Activated CD4-positive, alpha-beta T cell treated with anti-CD3 and anti-CD28 coated beads, Interleukin-2, amount 10 ng/mL, durations not matched to agents 7 days and 5 days (primary cell): ENCODE data around the gene RAPGEF1. TPM values are rescaled to one million over a fixed set of nuclear protein-coding genes. Genes with fewer than 3 reads are reported as not detected.
A peak's percentile ranks its signal among the peaks of the same experiment; 100 is the strongest.

Experiments
- CTCF ChIA-PET: fragments of 350-600 bp; sonication (Branson Sonifier 250); formaldehyde crosslinking; loops from one replicate; lab custom pipeline; 2021; ENCODE audit warnings: antibody characterized with exemption; lab: Charles Lee
- POLR2A ChIA-PET: fragments of 350-600 bp; sonication (Branson Sonifier 250); formaldehyde crosslinking; loops from one replicate; lab custom pipeline; 2021; ENCODE audit warnings: antibody characterized with exemption; lab: Charles Lee
- DNase-seq: peaks from one replicate; pipeline ENCODE4 v3.0.0-alpha.2; 2020
- H3K27ac Mint-ChIP-seq: one replicate; pipeline ENCODE4 v1.8.0; 2021; ENCODE audit warnings: mild to moderate bottlenecking, moderate library complexity, mixed read lengths
- H3K27me3 Mint-ChIP-seq: one replicate; pipeline ENCODE4 v1.8.0; 2021; ENCODE audit warnings: mixed read lengths
- H3K36me3 Mint-ChIP-seq: one replicate; pipeline ENCODE4 v1.8.0; 2021; ENCODE audit warnings: low read depth, mixed read lengths
- H3K4me1 Mint-ChIP-seq: one replicate; pipeline ENCODE4 v1.8.0; 2021; ENCODE audit warnings: mixed read lengths
- H3K4me3 Mint-ChIP-seq: one replicate; pipeline ENCODE4 v1.8.0; 2021; ENCODE audit warnings: mild to moderate bottlenecking, moderate library complexity, mixed read lengths
- H3K9me3 Mint-ChIP-seq: one replicate; pipeline ENCODE4 v1.8.0; 2021; ENCODE audit warnings: mixed read lengths
- total RNA-seq, 2 experiments: library from RNA; stranded (reverse); gene quantifications; one replicate each; pipeline ENCODE4 v1.2.3, GENCODE V29; 2021

Gene RAPGEF1
- total RNA-seq, 2 experiments from 2014 or later: 128 to 129 TPM

GRCh38 chr9:131620764-131621520, 118.9 kb downstream of the RAPGEF1 start:
- CTCF ChIA-PET: interaction anchor here (1.4 kb wide), 2 partner anchors 21 to 120 kb away, joined by 5 to 7 read pairs; no protein-coding TSS in a partner anchor
- POLR2A ChIA-PET: no interaction called here
- Mint-ChIP-seq H3K27ac (peak overlapping the region; percentile 39), H3K9me3 (no peaks in the 10 kb centered on the region), H3K4me1 (peaks cover 18% of the 10 kb centered on the region), H3K27me3 (no peaks in the 10 kb centered on the region), H3K36me3 (peaks cover 61% of the 10 kb centered on the region), H3K4me3 (no peak overlapping the region)
- no peak for DNase-seq

- POLR2A ChIA-PET: no interaction called here
- no peaks in the 10 kb centered on the region for H3K9me3 Mint-ChIP-seq
Measured at GRCh38 chr9:131619680-131620079, 120.2 kb downstream of the RAPGEF1 start.

GRCh38 chr9:131618785-131619184, 121.1 kb downstream of the RAPGEF1 start:
- ChIA-PET CTCF (interaction anchor here (1.5 kb wide), 1 partner anchor 15 kb away, joined by 3 read pairs; no protein-coding TSS in a partner anchor), POLR2A (no interaction called here)
- H3K4me3 Mint-ChIP-seq: no peak overlapping the region
- H3K4me1 Mint-ChIP-seq: peaks cover 8% of the 10 kb centered on the region
- H3K9me3 Mint-ChIP-seq: no peaks in the 10 kb centered on the region
- no peak for DNase-seq
- H3K36me3 Mint-ChIP-seq: peaks cover 52% of the 10 kb centered on the region
- peak overlapping the region; percentile 34 for H3K27ac Mint-ChIP-seq
- H3K27me3 Mint-ChIP-seq: no peaks in the 10 kb centered on the region

More at GRCh38 chr9:131619680-131620079, 120.2 kb downstream of the RAPGEF1 start:
- CTCF ChIA-PET: interaction anchor here (0.8 to 1.5 kb wide), 3 partner anchors 11 to 121 kb away, joined by 3 to 7 read pairs (median 3); no protein-coding TSS in a partner anchor
- no peaks in the 10 kb centered on the region for H3K27me3 Mint-ChIP-seq
- H3K4me3 Mint-ChIP-seq: no peak overlapping the region
- no peak for DNase-seq
- H3K36me3 Mint-ChIP-seq: peaks cover 55% of the 10 kb centered on the region
- no peak overlapping the region for H3K27ac Mint-ChIP-seq
- peaks cover 8% of the 10 kb centered on the region for H3K4me1 Mint-ChIP-seq

GRCh38 chr9:131618071-131618479, 121.8 kb downstream of the RAPGEF1 start:
- POLR2A ChIA-PET: no interaction called here
- no peak for DNase-seq
- CTCF ChIA-PET: no interaction called here
- no peak overlapping the region for H3K27ac Mint-ChIP-seq
- H3K9me3 Mint-ChIP-seq: no peaks in the 10 kb centered on the region
- no peak overlapping the region for H3K4me3 Mint-ChIP-seq
- H3K27me3 Mint-ChIP-seq: no peaks in the 10 kb centered on the region
- H3K36me3 Mint-ChIP-seq: peaks cover 54% of the 10 kb centered on the region
- H3K4me1 Mint-ChIP-seq: peaks cover 8% of the 10 kb centered on the region

- H3K36me3 Mint-ChIP-seq: peaks cover 55% of the 10 kb centered on the region
- H3K9me3 Mint-ChIP-seq: no peaks in the 10 kb centered on the region
- no peak for DNase-seq
- H3K4me3 Mint-ChIP-seq: no peak overlapping the region
- CTCF ChIA-PET: interaction anchor here (1.8 kb wide), 1 partner anchor 16 kb away, joined by 5 read pairs; no protein-coding TSS in a partner anchor
- H3K27ac Mint-ChIP-seq: peak overlapping the region; percentile 41
- H3K4me1 Mint-ChIP-seq: peaks cover 8% of the 10 kb centered on the region
- no peaks in the 10 kb centered on the region for H3K27me3 Mint-ChIP-seq
- POLR2A ChIA-PET: no interaction called here
Measured at GRCh38 chr9:131617611-131618010, 122.3 kb downstream of the RAPGEF1 start.

- peaks cover 8% of the 10 kb centered on the region for H3K4me1 Mint-ChIP-seq
- H3K36me3 Mint-ChIP-seq: peaks cover 56% of the 10 kb centered on the region
- POLR2A ChIA-PET: no interaction called here
- no peaks in the 10 kb centered on the region for H3K9me3 Mint-ChIP-seq
- no peak overlapping the region for H3K4me3 Mint-ChIP-seq
- H3K27me3 Mint-ChIP-seq: no peaks in the 10 kb centered on the region
- H3K27ac Mint-ChIP-seq: no peak overlapping the region
- CTCF ChIA-PET: interaction anchor here (1.6 to 1.8 kb wide), 2 partner anchors 15 to 62 kb away, joined by 3 to 5 read pairs; no protein-coding TSS in a partner anchor
- DNase-seq: no peak
Measured at GRCh38 chr9:131616983-131617604, 122.8 kb downstream of the RAPGEF1 start.

- peaks cover 6% of the 10 kb centered on the region for H3K4me1 Mint-ChIP-seq
- DNase-seq: no peak
- no peak overlapping the region for H3K4me3 Mint-ChIP-seq
- no peaks in the 10 kb centered on the region for H3K27me3 Mint-ChIP-seq
- H3K36me3 Mint-ChIP-seq: peaks cover 42% of the 10 kb centered on the region
- H3K9me3 Mint-ChIP-seq: no peaks in the 10 kb centered on the region
- POLR2A ChIA-PET: interaction anchor here (0.6 kb wide), 2 partner anchors 176 to 1300 kb away, joined by 3 read pairs; no protein-coding TSS in a partner anchor
- CTCF ChIA-PET: interaction anchor here (0.6 to 1.8 kb wide), 2 partner anchors 21 to 295 kb away, joined by 3 read pairs; no protein-coding TSS in a partner anchor
- no peak overlapping the region for H3K27ac Mint-ChIP-seq
Measured at GRCh38 chr9:131614340-131614915, 125.4 kb downstream of the RAPGEF1 start.

- CTCF ChIA-PET: interaction anchor here (0.6 to 1.8 kb wide), 3 partner anchors 11 to 294 kb away, joined by 3 read pairs; no protein-coding TSS in a partner anchor
- no peaks in the 10 kb centered on the region for H3K27me3 Mint-ChIP-seq
- peaks cover 41% of the 10 kb centered on the region for H3K36me3 Mint-ChIP-seq
- H3K4me3 Mint-ChIP-seq: no peak overlapping the region
- peaks cover 6% of the 10 kb centered on the region for H3K4me1 Mint-ChIP-seq
- DNase-seq: no peak
- no peaks in the 10 kb centered on the region for H3K9me3 Mint-ChIP-seq
- POLR2A ChIA-PET: interaction anchor here (0.6 kb wide), 2 partner anchors 175 to 1300 kb away, joined by 3 read pairs; no protein-coding TSS in a partner anchor
- H3K27ac Mint-ChIP-seq: no peak overlapping the region
Measured at GRCh38 chr9:131613921-131614320, 126.0 kb downstream of the RAPGEF1 start.

- ChIA-PET CTCF (interaction anchor here (1.0 to 2.4 kb wide), 7 partner anchors 11 to 131 kb away, joined by 3 to 8 read pairs (median 3); no protein-coding TSS in a partner anchor), POLR2A (no interaction called here)
- H3K27ac Mint-ChIP-seq: peak overlapping the region; percentile 22
- H3K36me3 Mint-ChIP-seq: peaks cover 33% of the 10 kb centered on the region
- H3K9me3 Mint-ChIP-seq: no peaks in the 10 kb centered on the region
- H3K4me1 Mint-ChIP-seq: peaks cover 6% of the 10 kb centered on the region
- no peaks in the 10 kb centered on the region for H3K27me3 Mint-ChIP-seq
- H3K4me3 Mint-ChIP-seq: no peak overlapping the region
- DNase-seq: no peak
Measured at GRCh38 chr9:131612851-131613250, 127.0 kb downstream of the RAPGEF1 start.

GRCh38 chr9:131611586-131612315, 128.1 kb downstream of the RAPGEF1 start:
- ChIA-PET CTCF (interaction anchor here (0.6 to 2.4 kb wide), 5 partner anchors 10 to 135 kb away, joined by 3 to 8 read pairs (median 3); no protein-coding TSS in a partner anchor), POLR2A (interaction anchor here (0.6 kb wide), 1 partner anchor 455 kb away, joined by 3 read pairs; no protein-coding TSS in a partner anchor)
- Mint-ChIP-seq H3K4me3 (no peak overlapping the region), H3K36me3 (peaks cover 26% of the 10 kb centered on the region), H3K9me3 (no peaks in the 10 kb centered on the region), H3K27ac (no peak overlapping the region), H3K27me3 (no peaks in the 10 kb centered on the region), H3K4me1 (peaks cover 6% of the 10 kb centered on the region)
- no peak for DNase-seq

GRCh38 chr9:131610231-131610761, 129.6 kb downstream of the RAPGEF1 start:
- H3K27ac Mint-ChIP-seq: no peak overlapping the region
- CTCF ChIA-PET: interaction anchor here (1.1 to 1.2 kb wide), 2 partner anchors 12 to 19 kb away, joined by 3 to 4 read pairs; no protein-coding TSS in a partner anchor

More at GRCh38 chr9:131610231-131610761, 129.6 kb downstream of the RAPGEF1 start:
- Mint-ChIP-seq H3K27me3 (no peaks in the 10 kb centered on the region), H3K4me1 (peaks cover 6% of the 10 kb centered on the region), H3K9me3 (no peaks in the 10 kb centered on the region), H3K4me3 (no peak overlapping the region), H3K36me3 (peaks cover 21% of the 10 kb centered on the region)
- POLR2A ChIA-PET: interaction anchor here (0.6 kb wide), 1 partner anchor 17 kb away, joined by 3 read pairs; no protein-coding TSS in a partner anchor
- no peak for DNase-seq
